ENCODE results near the gene EGLN2. TPM values are rescaled to one million over a fixed set of nuclear protein-coding genes. Genes with fewer than 3 reads are reported as not detected.
"Not testable (repeated sequence)": the region's sequence is repeated elsewhere in the genome, so short reads cannot be mapped to it uniquely, and the experiment has no call there.

The EGLN2 gene
- total and polyA plus RNA-seq, 10 of the 15 experiments (the other 5 are each of a cell fraction or from before 2014, with no cell fraction given), result 8.6 to 93.0 (median 66.8) TPM

- H3K4me3 ChIP-seq; H3K4me1 ChIP-seq (ENCODE audit: control insufficient read depth, insufficient read depth, low read length); H3K27me3 ChIP-seq (replicated peaks in 1 of 2; ENCODE audit: control insufficient read depth in 2 of 2, insufficient read depth in 2 of 2, low read length in 1 of 2); H3K4me2 ChIP-seq (ENCODE audit: control insufficient read depth, insufficient read depth); FAIRE-seq; H3K9ac ChIP-seq (ENCODE audit: control insufficient read depth, insufficient read depth, low read length); RAD21 ChIA-PET (ENCODE audit: unreplicated experiment); H3K27ac ChIP-seq (ENCODE audit: control insufficient read depth, insufficient read depth); H3K79me2 ChIP-seq (ENCODE audit: control insufficient read depth, insufficient read depth, low read length); BruUV-seq (replicated peaks); in situ Hi-C loops (cut with MboI); intact Hi-C loops (cut with micrococcal nuclease; ENCODE audit: unreplicated experiment); DNase-seq (ENCODE audit: low read depth, low spot score); H3K9me3 ChIP-seq (replicated peaks; ENCODE audit: control insufficient read depth, insufficient read depth, low read length); H3K36me3 ChIP-seq (ENCODE audit: control insufficient read depth in 2 of 2, insufficient read depth in 2 of 2, low read length in 1 of 2); H2AFZ ChIP-seq (ENCODE audit: control insufficient read depth, low read depth, low read length); H4K20me1 ChIP-seq (ENCODE audit: control insufficient read depth, insufficient read depth): not testable (repeated sequence)
- peak; percentile 21; the same call in 2 of the 3 replicates for ATAC-seq
- TF ChIP-seq, protein P1, sequence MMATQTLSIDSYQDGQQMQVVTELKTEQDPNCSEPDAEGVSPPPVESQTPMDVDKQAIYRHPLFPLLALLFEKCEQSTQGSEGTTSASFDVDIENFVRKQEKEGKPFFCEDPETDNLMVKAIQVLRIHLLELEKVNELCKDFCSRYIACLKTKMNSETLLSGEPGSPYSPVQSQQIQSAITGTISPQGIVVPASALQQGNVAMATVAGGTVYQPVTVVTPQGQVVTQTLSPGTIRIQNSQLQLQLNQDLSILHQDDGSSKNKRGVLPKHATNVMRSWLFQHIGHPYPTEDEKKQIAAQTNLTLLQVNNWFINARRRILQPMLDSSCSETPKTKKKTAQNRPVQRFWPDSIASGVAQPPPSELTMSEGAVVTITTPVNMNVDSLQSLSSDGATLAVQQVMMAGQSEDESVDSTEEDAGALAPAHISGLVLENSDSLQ (IDR thresholded peaks at IDR 0.05), result peak; percentile 50; the same call in 1 of the 2 replicates
- TF ChIP-seq NFYB (IDR thresholded peaks at IDR 0.05; ENCODE audit: insufficient read depth, low read depth, low read length), result peak; percentile 78
- ChIA-PET CTCF (interaction anchor here (0.6 to 2.7 kb wide), 3 partner anchors 14 to 34 kb away, joined by 3 to 12 read pairs (median 8); no protein-coding TSS in a partner anchor), POLR2A (interaction anchor here (0.6 to 3.1 kb wide), 4 partner anchors 8 to 22 kb away, joined by 3 to 14 read pairs (median 5); no protein-coding TSS in a partner anchor), SMC1A (ENCODE audit: uncharacterized antibody, unreplicated experiment) (interaction anchor here (11.2 kb wide), 1 partner anchor 18 kb away, joined by 256 read pairs; the partner anchor contains the start of genes ACTMAP and SNRPA)
- WGBS (ENCODE audit: insufficient coverage, insufficient replicate concordance, low lambda C conversion rate, missing lambda C conversion rate), result 100% methylated on average over 10 of the region's 10 CpGs
These were observed 27.7 kb upstream of the EGLN2 start for GRCh38 chr19:40771101-40771862.
